ENCODE data around the gene CHTF18. TPM values are rescaled to one million over a fixed set of nuclear protein-coding genes. Genes with fewer than 3 reads are reported as not detected.

The CHTF18 gene
- total and polyA plus RNA-seq, 2 donors (not counting 3 experiments of a cell fraction or from before 2014, with no cell fraction given), result 33.0 to 69.5 TPM

DNA sequence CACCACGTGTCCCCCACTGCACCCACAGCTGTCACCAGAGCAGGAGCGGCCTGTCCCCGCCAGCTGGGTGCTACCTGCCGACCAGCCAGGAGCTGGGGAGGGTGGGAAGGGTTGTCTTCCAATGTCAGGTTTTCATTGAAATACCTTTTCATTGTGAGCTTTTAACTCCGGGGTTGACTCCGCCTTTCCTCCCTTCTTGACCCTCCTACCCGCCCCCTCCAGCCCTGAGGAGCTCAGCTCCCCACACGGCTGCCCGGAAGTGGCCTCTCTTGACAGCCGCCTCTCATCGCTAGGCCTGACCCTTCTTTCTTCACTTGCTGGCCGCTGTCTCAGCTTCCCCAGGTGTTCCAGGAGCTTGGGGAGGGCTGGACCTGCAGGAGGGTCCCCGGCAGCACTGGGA is 33.3 kb downstream of the CHTF18 start:
- no peak for TF ChIP-seq FOS (IDR thresholded peaks at IDR 0.05; ENCODE audit: borderline replicate concordance, insufficient read depth, low read length)
- TF ChIP-seq POLR2AphosphoS5 (IDR thresholded peaks at IDR 0.05; ENCODE audit: insufficient read depth, low read depth, low read length), result no peak
- TF ChIP-seq GATA2 (IDR thresholded peaks at IDR 0.05; ENCODE audit: insufficient read depth, insufficient read length, low read depth, low read length), result no peak
- TF ChIP-seq MYC (IDR thresholded peaks at IDR 0.05; ENCODE audit: low read depth, low read length), result no peak
- TF ChIP-seq POLR2A (IDR thresholded peaks at IDR 0.05; ENCODE audit: low read depth, low read length), result no peak
- TF ChIP-seq MAX (IDR thresholded peaks at IDR 0.05; ENCODE audit: insufficient read depth, insufficient read length), result no peak
- TF ChIP-seq JUN (IDR thresholded peaks at IDR 0.05; ENCODE audit: borderline replicate concordance, insufficient read depth, insufficient read length, low read depth), result no peak
- no peak for TF ChIP-seq EZH2 (IDR thresholded peaks at IDR 0.05; ENCODE audit: borderline replicate concordance, low read depth, low read length, severe bottlenecking)
- no peak for TF ChIP-seq CTCF (IDR thresholded peaks at IDR 0.05; ENCODE audit: extremely low read depth in 1 of 2, insufficient read depth in 1 of 2, low read depth in 1 of 2, low read length in 2 of 2)
- H3K9ac ChIP-seq (replicated peaks; ENCODE audit: extremely low read depth, insufficient read depth, low read length), result no peak overlapping the region
- FAIRE-seq (no peak), DNase-seq (ENCODE audit: low read depth, low spot score) (no peak)
- no TSS peak for BruUV-seq (replicated peaks)
- dilution Hi-C loops (cut with MboI; ENCODE audit: extremely low pct_ligation_motif_present, low sequenced_read_pairs) (no loop called here), intact Hi-C loops (cut with micrococcal nuclease) (no loop called here)
- no peaks in the 10 kb centered on the region for H3K9me3 ChIP-seq (replicated peaks; ENCODE audit: control insufficient read depth, insufficient read depth, low read length)
- no peaks in the 10 kb centered on the region for H3K79me2 ChIP-seq (ENCODE audit: control insufficient read depth, insufficient read depth, low read length)
- H3K4me1 ChIP-seq (ENCODE audit: control insufficient read depth, extremely low read depth, insufficient read depth, low read length), result no peaks in the 10 kb centered on the region
- H3K4me3 ChIP-seq (replicated peaks in 1 of 3; ENCODE audit: insufficient read depth in 1 of 3, low read depth in 1 of 3, low read length in 3 of 3), result no peak overlapping the region
- no peaks in the 10 kb centered on the region for H3K9me1 ChIP-seq (replicated peaks; ENCODE audit: control insufficient read depth, extremely low read depth, insufficient read depth, low read length)
- H2AFZ ChIP-seq (ENCODE audit: low read depth, low read length), result no peak overlapping the region
- no peak overlapping the region for H3K4me2 ChIP-seq (ENCODE audit: insufficient read depth, low read length)
- CTCF ChIA-PET, result no interaction called here
- POLR2A ChIA-PET, result no interaction called here
- H4K20me1 ChIP-seq (replicated peaks; ENCODE audit: control insufficient read depth, extremely low read depth, insufficient read depth, low read length), result no peaks in the 10 kb centered on the region
- no peak overlapping the region for H3K27ac ChIP-seq (ENCODE audit: insufficient read depth, low read depth, low read length)
- H3K36me3 ChIP-seq (ENCODE audit: control insufficient read depth in 2 of 2, extremely low read depth in 1 of 2, insufficient read depth in 2 of 2, low read length in 2 of 2), result no peaks in the 10 kb centered on the region
- peaks cover 0 to 8% of the 10 kb centered on the region in 2 experiments for H3K27me3 ChIP-seq (ENCODE audit: control insufficient read depth in 2 of 2, insufficient read depth in 2 of 2, low read length in 2 of 2)

Data from endothelial cell of umbilical vein (primary cell).